H1 (cell line): Measurements from ENCODE around the gene NELFA. TPM values are rescaled to one million over a fixed set of nuclear protein-coding genes. Genes with fewer than 3 reads are reported as not detected.

Source experiments
- CTCF ChIA-PET: fragments of 300-600 bp; sonication (Branson Sonifier 250); formaldehyde crosslinking; loops from one replicate; lab custom pipeline; 2021; ENCODE audit not compliant: partially characterized antibody; lab: Charles Lee
- POLR2A ChIA-PET: fragments of 300-600 bp; sonication (Branson Sonifier 250); formaldehyde crosslinking; loops from one replicate; lab custom pipeline; 2021; ENCODE audit warnings: inconsistent platforms; ENCODE audit not compliant: partially characterized antibody; lab: Charles Lee
- DNase-seq, 2 experiments: peaks; one replicate each; pipeline versions ENCODE4 v3.0.0 to v3.0.0-alpha.2; 2010 to 2022; ENCODE audit warnings: low spot score in 2 of 2, low read depth in 1 of 2, mixed read lengths in 1 of 2
- FAIRE-seq: peaks from 2 replicates; lab custom pipeline; 2011; peaks lifted over from hg19 to GRCh38; lab: Jason Lieb, UNC
- H2AFZ ChIP-seq: 2 replicates; pipeline ENCODE4 v1.8.1; 2012; ENCODE audit warnings: low read length, inconsistent platforms
- H2AK5ac ChIP-seq: 2 replicates; pipeline ENCODE4 v1.6.1; 2013; ENCODE audit warnings: low read depth, low read length
- H2BK120ac ChIP-seq: replicated peaks from 2 replicates; pipeline ENCODE3; 2013; ENCODE audit warnings: low read depth, low read length, inconsistent platforms
- H2BK12ac ChIP-seq: 2 replicates; pipeline ENCODE4 v1.6.1; 2013; ENCODE audit warnings: low read depth, low read length
- H2BK15ac ChIP-seq: 2 replicates; pipeline ENCODE4 v1.6.1; 2013; ENCODE audit warnings: low read length
- H2BK20ac ChIP-seq: 2 replicates; pipeline ENCODE4 v1.6.1; 2013; ENCODE audit warnings: low read length
- H2BK5ac ChIP-seq: 2 replicates; pipeline ENCODE4 v1.6.1; 2013; ENCODE audit warnings: low read depth, low read length
- H3K14ac ChIP-seq: 2 replicates; pipeline ENCODE4 v1.6.1; 2013; ENCODE audit warnings: inconsistent platforms; ENCODE audit not compliant: insufficient read length
- H3K18ac ChIP-seq: 2 replicates; pipeline ENCODE4 v1.6.1; 2013; ENCODE audit warnings: low read length; ENCODE audit errors: extremely low read depth
- H3K23ac ChIP-seq: 2 replicates; pipeline ENCODE4 v1.6.1; 2013; ENCODE audit warnings: inconsistent platforms; ENCODE audit not compliant: insufficient read length
- H3K23me2 ChIP-seq: 2 replicates; pipeline ENCODE4 v1.6.1; 2013; ENCODE audit warnings: low read depth, low read length
- H3K27ac ChIP-seq: 2 replicates; pipeline ENCODE4 v1.6.1; 2011; ENCODE audit warnings: low read depth, low read length, inconsistent platforms
- H3K27me3 ChIP-seq, 4 experiments: replicated peaks in 1 of 4; 1 replicate in 1 of 4; 2 replicates in 3 of 4; pipeline versions ENCODE4 v1.6.1 to v1.8.1; 2011 to 2013; ENCODE audit warnings: low read length in 3 of 4, mild to moderate bottlenecking in 3 of 4, inconsistent platforms in 2 of 4, mixed read lengths in 2 of 4, moderate library complexity in 1 of 4; ENCODE audit not compliant: control insufficient read depth in 3 of 4, insufficient read depth in 3 of 4; ENCODE audit errors: extremely low read depth in 1 of 4
- H3K36me3 ChIP-seq, 4 experiments: 2 replicates each; pipeline versions ENCODE4 v1.6.1 to v1.8.1; 2011 to 2013; ENCODE audit warnings: mild to moderate bottlenecking in 4 of 4, low read length in 3 of 4, moderate library complexity in 2 of 4, control low read depth in 1 of 4, inconsistent platforms in 1 of 4; ENCODE audit not compliant: insufficient read depth in 4 of 4, control insufficient read depth in 2 of 4
- H3K4ac ChIP-seq: replicated peaks from 2 replicates; pipeline ENCODE3; 2013; ENCODE audit warnings: low read length, low read depth, mixed read lengths, inconsistent platforms; ENCODE audit not compliant: insufficient read length
- H3K4me1 ChIP-seq, 4 experiments: replicated peaks in 1 of 4; 1 replicate in 1 of 4; 2 replicates in 3 of 4; pipeline versions ENCODE4 v1.6.1 to v1.8.1; 2011 to 2013; ENCODE audit warnings: low read length in 3 of 4, inconsistent platforms in 2 of 4, mixed read lengths in 1 of 4; ENCODE audit not compliant: insufficient read depth in 4 of 4, control insufficient read depth in 3 of 4
- H3K4me2 ChIP-seq, 2 experiments: 2 replicates each; pipeline versions ENCODE4 v1.6.1 to v1.8.1; 2011 to 2013; ENCODE audit warnings: low read depth in 2 of 2, low read length in 2 of 2, control low read depth in 1 of 2, inconsistent platforms in 1 of 2, mild to moderate bottlenecking in 1 of 2; ENCODE audit not compliant: insufficient read depth in 1 of 2
- H3K4me3 ChIP-seq, 4 experiments: fragments of 200-600, 300-600 bp in 1 of 4; sonication (generic), shearing (Covaris generic), sonication (Bioruptor Twin) in 1 of 4; 2 replicates each; pipeline versions ENCODE4 v1.5.1 to v1.8.1; 2011 to 2016; ENCODE audit warnings: low read length in 4 of 4, low read depth in 3 of 4, control low read depth in 2 of 4, inconsistent platforms in 2 of 4, mild to moderate bottlenecking in 2 of 4, mixed read lengths in 1 of 4, moderate library complexity in 1 of 4; ENCODE audit not compliant: insufficient read depth in 2 of 4; ENCODE audit errors: extremely low read depth in 1 of 4
- H3K56ac ChIP-seq: replicated peaks from 2 replicates; pipeline ENCODE3; 2013; ENCODE audit warnings: low read depth, mild to moderate bottlenecking, mixed read lengths, low read length, inconsistent platforms; ENCODE audit not compliant: insufficient read length
- H3K79me1 ChIP-seq: 2 replicates; pipeline ENCODE4 v1.6.1; 2013; ENCODE audit warnings: low read depth, low read length, control low read depth
- H3K79me2 ChIP-seq, 2 experiments: 2 replicates each; pipeline versions ENCODE4 v1.6.1 to v1.8.1; 2012 to 2013; ENCODE audit warnings: low read length in 2 of 2, mild to moderate bottlenecking in 2 of 2, inconsistent platforms in 1 of 2; ENCODE audit not compliant: insufficient read depth in 2 of 2, control insufficient read depth in 1 of 2
- H3K9ac ChIP-seq, 4 experiments: replicated peaks in 1 of 4; 1 replicate in 1 of 4; 2 replicates in 3 of 4; pipeline versions ENCODE4 v1.6.1 to v1.8.1; 2011 to 2013; ENCODE audit warnings: low read depth in 3 of 4, low read length in 3 of 4, control low read depth in 2 of 4, mild to moderate bottlenecking in 2 of 4, moderate library complexity in 2 of 4, inconsistent platforms in 1 of 4; ENCODE audit errors: extremely low read depth in 1 of 4
- H3K9me3 ChIP-seq, 2 experiments: 2 replicates each; pipeline versions ENCODE4 v1.6.1 to v1.8.1; 2012 to 2013; ENCODE audit warnings: mild to moderate bottlenecking in 2 of 2, moderate library complexity in 2 of 2, control low read depth in 1 of 2, inconsistent platforms in 1 of 2, low read depth in 1 of 2, low read length in 1 of 2, mixed read lengths in 1 of 2; ENCODE audit not compliant: insufficient read depth in 2 of 2
- H4K20me1 ChIP-seq, 2 experiments: replicated peaks in 1 of 2; 2 replicates each; pipeline versions ENCODE3 to v1.8.1; 2011 to 2013; ENCODE audit warnings: inconsistent platforms in 2 of 2, low read length in 2 of 2, mild to moderate bottlenecking in 1 of 2; ENCODE audit not compliant: insufficient read depth in 2 of 2, control insufficient read depth in 1 of 2
- H4K5ac ChIP-seq: 2 replicates; pipeline ENCODE4 v1.6.1; 2013; ENCODE audit warnings: low read length, low read depth, mixed read lengths, inconsistent platforms; ENCODE audit not compliant: insufficient read length
- H4K8ac ChIP-seq: 2 replicates; pipeline ENCODE4 v1.8.0; 2013; ENCODE audit warnings: mild to moderate bottlenecking, moderate library complexity, low read length, inconsistent platforms; ENCODE audit not compliant: insufficient read depth; ENCODE audit errors: extremely low read depth
- H4K91ac ChIP-seq: replicated peaks from 2 replicates; pipeline ENCODE3; 2013; ENCODE audit warnings: low read length, mixed read lengths, inconsistent platforms; ENCODE audit not compliant: insufficient read length
- BRCA1 ChIP-seq: IDR thresholded peaks from 2 replicates; pipeline ENCODE4 v1.6.1; 2012; ENCODE audit warnings: low read depth, low read length, improper control_type of control experiment
- CHD2 ChIP-seq: IDR thresholded peaks from 2 replicates; pipeline ENCODE4 v1.6.1; 2012; ENCODE audit warnings: low read length, improper control_type of control experiment
- EGR1 ChIP-seq: IDR thresholded peaks from 2 replicates; pipeline ENCODE4 v1.6.1; 2011; ENCODE audit warnings: low read depth, low read length, borderline replicate concordance
- EP300 ChIP-seq, 2 experiments: IDR thresholded peaks; 1 replicate in 1 of 2; 2 replicates in 1 of 2; pipeline ENCODE4 v1.6.1; 2011 to 2012; ENCODE audit warnings: low read depth in 2 of 2, low read length in 2 of 2, mild to moderate bottlenecking in 2 of 2, borderline replicate concordance in 1 of 2, inconsistent platforms in 1 of 2, moderate library complexity in 1 of 2
- KDM4A ChIP-seq: IDR thresholded peaks from one replicate; pipeline ENCODE4 v1.7.1; 2012; ENCODE audit warnings: low read depth, mild to moderate bottlenecking, moderate library complexity, low read length, inconsistent platforms; ENCODE audit not compliant: severe bottlenecking
- NRF1 ChIP-seq: IDR thresholded peaks from 2 replicates; pipeline ENCODE4 v1.6.1; 2011; ENCODE audit warnings: mild to moderate bottlenecking, low read depth, low read length, improper control_type of control experiment
- RAD21 ChIP-seq, 2 experiments: IDR thresholded peaks in 1 of 2; conservative IDR thresholded peaks in 1 of 2; 2 replicates each; pipeline ENCODE4 v1.6.1; 2011; ENCODE audit warnings: low read depth in 2 of 2, low read length in 2 of 2, improper control_type of control experiment in 1 of 2, inconsistent platforms in 1 of 2, mild to moderate bottlenecking in 1 of 2, moderate library complexity in 1 of 2
- RFX5 ChIP-seq: IDR thresholded peaks from 2 replicates; pipeline ENCODE4 v1.6.1; 2011; ENCODE audit warnings: low read depth, low read length, improper control_type of control experiment, borderline replicate concordance
- RNF2 ChIP-seq: fragments of 200-900, 300-1000 bp; sonication (generic); IDR thresholded peaks from 2 replicates; pipeline ENCODE4 v1.7.1; 2016; ENCODE audit warnings: borderline replicate concordance, low read depth, mild to moderate bottlenecking, antibody characterized with exemption, low read length; ENCODE audit not compliant: poor library complexity, severe bottlenecking; ENCODE audit errors: missing control alignments
- SAP30 ChIP-seq: fragments of 300-600 bp; sonication (generic); IDR thresholded peaks from 2 replicates; pipeline ENCODE4 v1.7.1; 2012; ENCODE audit warnings: low read length, moderate library complexity, mild to moderate bottlenecking, inconsistent platforms; ENCODE audit not compliant: insufficient read depth, insufficient replicate concordance
- SIN3A ChIP-seq, 2 experiments: IDR thresholded peaks in 1 of 2; conservative IDR thresholded peaks in 1 of 2; 2 replicates each; pipeline ENCODE4 v1.6.1; 2011 to 2012; ENCODE audit warnings: low read length in 2 of 2, improper control_type of control experiment in 1 of 2, low read depth in 1 of 2, mild to moderate bottlenecking in 1 of 2
- SIX5 ChIP-seq: IDR thresholded peaks from 2 replicates; pipeline ENCODE4 v1.6.1; 2011; ENCODE audit warnings: mild to moderate bottlenecking, low read depth, low read length
- TAF1 ChIP-seq: IDR thresholded peaks from 2 replicates; pipeline ENCODE4 v1.6.1; 2011; ENCODE audit warnings: mild to moderate bottlenecking, low read depth, low read length
- WGBS, 2 experiments: shearing (Covaris generic) in 1 of 2; methylation state at CpG; one replicate each; pipeline versions ENCODE4 v1.1.6 to v1.1.7; 2013 to 2015; ENCODE audit warnings: low lambda C conversion rate in 2 of 2, mixed read lengths in 2 of 2, inconsistent platforms in 1 of 2, low coverage in 1 of 2, missing lambda C conversion rate in 1 of 2; ENCODE audit not compliant: insufficient replicate concordance in 2 of 2, insufficient coverage in 1 of 2, insufficient read length in 1 of 2; ENCODE audit errors: extremely low coverage in 1 of 2, missing lambda C conversion rate in 1 of 2; 5-methylcytosine and 5-hydroxymethylcytosine counted together
- polyA plus RNA-seq, 7 experiments: library from polyadenylated mRNA; depleted of rRNA in 3 of 7; stranded (reverse) in 5 of 7; unstranded in 2 of 7; fragments of >200 nt in 5 of 7; fragments of 200-250 nt in 2 of 7; gene quantifications; 1 replicate in 5 of 7; 2 replicates in 1 of 7; 4 replicates in 1 of 7; pipeline versions ENCODE4 v1.2.1 to v1.2.3, GENCODE V29; 2011 to 2013; ENCODE audit warnings: missing spikeins in 2 of 7, mixed read lengths in 2 of 7
- total RNA-seq: library from RNA; stranded (reverse); fragmentation: NEBNext Ultra II Directional; extraction: Animal tissue kit (Norgen Biotek cat#: 25700); gene quantifications from 2 replicates; pipeline ENCODE4 v1.2.1, GENCODE V29; 2021

The NELFA gene
- total and polyA plus RNA-seq, 2 of the 8 experiments (the other 6 are each of a cell fraction or from before 2014, with no cell fraction given) = 41.8 to 57.5 TPM

GRCh38 chr4:1970926-1971325 is 37.8 kb downstream of the NELFA start:
- Histone ChIP-seq H2BK15ac (no peak overlapping the region), H3K23me2 (no peaks in the 10 kb centered on the region), H3K79me2 (no peaks in the 10 kb centered on the region), H3K36me3 (peaks cover 10 to 37% (median 21%) of the 10 kb centered on the region in 4 experiments; a peak in 7 of 8 replicates), H3K56ac (no peak overlapping the region), H4K8ac (no peak overlapping the region), H3K79me1 (peaks cover 2% of the 10 kb centered on the region; the same call in 1 of the 2 replicates), H4K5ac (no peak overlapping the region), H4K20me1 (peaks cover 2 to 10% of the 10 kb centered on the region in 2 experiments), H2AK5ac (no peak overlapping the region), H3K14ac (no peak overlapping the region), H3K23ac (no peak overlapping the region), H3K18ac (no peak overlapping the region), H3K27ac (no peak overlapping the region), H3K4me3 (no peak overlapping the region), H2BK120ac (no peak overlapping the region), H4K91ac (no peak overlapping the region), H2BK5ac (no peak overlapping the region), H3K27me3 (no peaks in the 10 kb centered on the region), H3K4me2 (no peak overlapping the region), H3K4ac (no peak overlapping the region), H3K9ac (no peak overlapping the region), H2BK20ac (no peak overlapping the region), H2BK12ac (no peak overlapping the region), H3K9me3 (no peaks in the 10 kb centered on the region), H2AFZ (no peak overlapping the region), H3K4me1 (no peaks in the 10 kb centered on the region)
- no peak for FAIRE-seq
- POLR2A ChIA-PET = interaction anchor here (0.7 to 1.6 kb wide), 3 partner anchors 7 to 14 kb away, joined by 3 to 4 read pairs (median 3); no protein-coding TSS in a partner anchor
- CTCF ChIA-PET = interaction anchor here (1.0 to 1.8 kb wide), 2 partner anchors 8 to 14 kb away, joined by 3 read pairs; no protein-coding TSS in a partner anchor
- no peak for DNase-seq
- 88% methylated on average over 6 of the region's 6 CpGs; no CpG with 5 or more reads in 1 of the 2 experiments for WGBS, 2 experiments
- TF ChIP-seq RNF2 (no peak), NRF1 (no peak), SIX5 (no peak), SIN3A (conservative IDR thresholded peaks at IDR 0.05 in 1 of 2, IDR thresholded peaks at IDR 0.05 in 1 of 2; ENCODE audit: low read depth in 1 of 2, low read length in 2 of 2) (no peak), EGR1 (no peak), SAP30 (no peak), TAF1 (no peak), RFX5 (no peak), KDM4A (no peak), RAD21 (IDR thresholded peaks at IDR 0.05 in 1 of 2, conservative IDR thresholded peaks at IDR 0.05 in 1 of 2; ENCODE audit: low read depth in 2 of 2, low read length in 2 of 2) (no peak), EP300 (IDR thresholded peaks at IDR 0.05; ENCODE audit: borderline replicate concordance in 1 of 2, low read depth in 2 of 2, low read length in 2 of 2) (no peak), BRCA1 (no peak), CHD2 (no peak)
